ENCODE data around the gene PSMC3IP.
"Not testable (repeated sequence)": the region's sequence is repeated elsewhere in the genome, so short reads cannot be mapped to it uniquely, and the experiment has no call there.

Gene PSMC3IP

GRCh38 chr17:42577532-42578281 lies at the start of gene PSMC3IP:
Gene PSMC3IP, minus strand, starts transcription at chr17:42577729. Its CDS starts 43 bp downstream, at chr17:42577686.
- no peaks in the 10 kb centered on the region for H3K27me3 ChIP-seq (ENCODE audit: insufficient read depth, low read length)
- peaks cover 18% of the 10 kb centered on the region for H3K4me1 ChIP-seq (ENCODE audit: control insufficient read depth, insufficient read depth, low read length, unreplicated experiment)
- H3K27ac ChIP-seq (ENCODE audit: low read depth, low read length) = peak within 1 kb of the TSS; percentile 74
- H3K36me3 ChIP-seq (ENCODE audit: insufficient read depth, low read length) = peaks cover 22% of the 10 kb centered on the region
- H3K4me3 ChIP-seq (ENCODE audit: low read depth, low read length) = peak within 1 kb of the TSS; percentile 94
- peaks cover 39% of the 10 kb centered on the region for H3K79me2 ChIP-seq (ENCODE audit: control insufficient read depth, insufficient read depth, low read length, unreplicated experiment)
- H2AFZ ChIP-seq (ENCODE audit: low read length, unreplicated experiment) = no peak within 1 kb of the TSS

GRCh38 chr17:42623732-42624596 lies 46.4 kb upstream of the PSMC3IP start:
- H2AFZ ChIP-seq (ENCODE audit: low read length, unreplicated experiment) = no peak overlapping the region
- no peaks in the 10 kb centered on the region for H3K36me3 ChIP-seq (ENCODE audit: insufficient read depth, low read length)
- H3K27me3 ChIP-seq (ENCODE audit: insufficient read depth, low read length) = no peaks in the 10 kb centered on the region
- peaks cover 5% of the 10 kb centered on the region for H3K4me1 ChIP-seq (ENCODE audit: control insufficient read depth, insufficient read depth, low read length, unreplicated experiment)
- no peaks in the 10 kb centered on the region for H3K79me2 ChIP-seq (ENCODE audit: control insufficient read depth, insufficient read depth, low read length, unreplicated experiment)
- H3K4me3 ChIP-seq (ENCODE audit: low read depth, low read length) = no peak overlapping the region
- H3K27ac ChIP-seq (ENCODE audit: low read depth, low read length) = no peak overlapping the region

- H3K36me3 ChIP-seq (ENCODE audit: insufficient read depth, low read length) = no peaks in the 10 kb centered on the region
- H3K79me2 ChIP-seq (ENCODE audit: control insufficient read depth, insufficient read depth, low read length, unreplicated experiment) = no peaks in the 10 kb centered on the region
- H2AFZ ChIP-seq (ENCODE audit: low read length, unreplicated experiment) = no peak overlapping the region
- H3K27ac ChIP-seq (ENCODE audit: low read depth, low read length) = no peak overlapping the region
- no peak overlapping the region for H3K4me3 ChIP-seq (ENCODE audit: low read depth, low read length)
- no peaks in the 10 kb centered on the region for H3K27me3 ChIP-seq (ENCODE audit: insufficient read depth, low read length)
- peaks cover 5% of the 10 kb centered on the region for H3K4me1 ChIP-seq (ENCODE audit: control insufficient read depth, insufficient read depth, low read length, unreplicated experiment)
Observed at GRCh38 chr17:42623271-42623670, 45.7 kb upstream of the PSMC3IP start.

GRCh38 chr17:42621987-42622386 lies 44.5 kb upstream of the PSMC3IP start:
- H3K36me3 ChIP-seq (ENCODE audit: insufficient read depth, low read length); H3K4me1 ChIP-seq (ENCODE audit: control insufficient read depth, insufficient read depth, low read length, unreplicated experiment): not testable (repeated sequence)

GRCh38 chr17:42618442-42619150 lies 41.1 kb upstream of the PSMC3IP start:
- H3K79me2 ChIP-seq (ENCODE audit: control insufficient read depth, insufficient read depth, low read length, unreplicated experiment) = no peaks in the 10 kb centered on the region
- no peaks in the 10 kb centered on the region for H3K27me3 ChIP-seq (ENCODE audit: insufficient read depth, low read length)
- no peaks in the 10 kb centered on the region for H3K4me1 ChIP-seq (ENCODE audit: control insufficient read depth, insufficient read depth, low read length, unreplicated experiment)
- H2AFZ ChIP-seq (ENCODE audit: low read length, unreplicated experiment) = no peak overlapping the region
- peaks cover 4% of the 10 kb centered on the region; the same call in 1 of the 2 replicates for H3K36me3 ChIP-seq (ENCODE audit: insufficient read depth, low read length)
- no peak overlapping the region for H3K4me3 ChIP-seq (ENCODE audit: low read depth, low read length)
- H3K27ac ChIP-seq (ENCODE audit: low read depth, low read length) = no peak overlapping the region

More at GRCh38 chr17:42621987-42622386, 44.5 kb upstream of the PSMC3IP start:
- not testable (repeated sequence) for H3K79me2 ChIP-seq (ENCODE audit: control insufficient read depth, insufficient read depth, low read length, unreplicated experiment); H3K27me3 ChIP-seq (ENCODE audit: insufficient read depth, low read length); H2AFZ ChIP-seq (ENCODE audit: low read length, unreplicated experiment); H3K27ac ChIP-seq (ENCODE audit: low read depth, low read length); H3K4me3 ChIP-seq (ENCODE audit: low read depth, low read length)

- no peaks in the 10 kb centered on the region for H3K79me2 ChIP-seq (ENCODE audit: control insufficient read depth, insufficient read depth, low read length, unreplicated experiment)
- no peak overlapping the region for H2AFZ ChIP-seq (ENCODE audit: low read length, unreplicated experiment)
- no peak overlapping the region for H3K27ac ChIP-seq (ENCODE audit: low read depth, low read length)
- no peaks in the 10 kb centered on the region for H3K27me3 ChIP-seq (ENCODE audit: insufficient read depth, low read length)
- H3K4me1 ChIP-seq (ENCODE audit: control insufficient read depth, insufficient read depth, low read length, unreplicated experiment) = no peaks in the 10 kb centered on the region
- peaks cover 4% of the 10 kb centered on the region; the same call in 1 of the 2 replicates for H3K36me3 ChIP-seq (ENCODE audit: insufficient read depth, low read length)
- no peak overlapping the region for H3K4me3 ChIP-seq (ENCODE audit: low read depth, low read length)
Observed at GRCh38 chr17:42617956-42618431, 40.5 kb upstream of the PSMC3IP start.

- Histone ChIP-seq H3K79me2 (ENCODE audit: control insufficient read depth, insufficient read depth, low read length, unreplicated experiment) (peaks cover 16% of the 10 kb centered on the region), H3K27ac (ENCODE audit: low read depth, low read length) (no peak overlapping the region), H3K36me3 (ENCODE audit: insufficient read depth, low read length) (peaks cover 15% of the 10 kb centered on the region), H3K4me3 (ENCODE audit: low read depth, low read length) (no peak overlapping the region), H3K4me1 (ENCODE audit: control insufficient read depth, insufficient read depth, low read length, unreplicated experiment) (no peaks in the 10 kb centered on the region), H3K27me3 (ENCODE audit: insufficient read depth, low read length) (no peaks in the 10 kb centered on the region), H2AFZ (ENCODE audit: low read length, unreplicated experiment) (no peak overlapping the region)
Observed at GRCh38 chr17:42613699-42614295, 36.3 kb upstream of the PSMC3IP start.

GRCh38 chr17:42612013-42612412 lies 34.5 kb upstream of the PSMC3IP start:
- Histone ChIP-seq H3K36me3 (ENCODE audit: insufficient read depth, low read length) (peaks cover 15% of the 10 kb centered on the region), H3K27me3 (ENCODE audit: insufficient read depth, low read length) (no peaks in the 10 kb centered on the region), H3K4me1 (ENCODE audit: control insufficient read depth, insufficient read depth, low read length, unreplicated experiment) (peaks cover 3% of the 10 kb centered on the region), H3K4me3 (ENCODE audit: low read depth, low read length) (no peak overlapping the region), H3K27ac (ENCODE audit: low read depth, low read length) (no peak overlapping the region), H3K79me2 (ENCODE audit: control insufficient read depth, insufficient read depth, low read length, unreplicated experiment) (peaks cover 32% of the 10 kb centered on the region), H2AFZ (ENCODE audit: low read length, unreplicated experiment) (no peak overlapping the region)

GRCh38 chr17:42609814-42610801 lies 32.6 kb upstream of the PSMC3IP start:
- peak overlapping the region; percentile 98 for H3K4me3 ChIP-seq (ENCODE audit: low read depth, low read length)
- not testable (repeated sequence) for H3K27me3 ChIP-seq (ENCODE audit: insufficient read depth, low read length); H3K4me1 ChIP-seq (ENCODE audit: control insufficient read depth, insufficient read depth, low read length, unreplicated experiment)
- peaks cover 49% of the 10 kb centered on the region for H3K79me2 ChIP-seq (ENCODE audit: control insufficient read depth, insufficient read depth, low read length, unreplicated experiment)
- H3K36me3 ChIP-seq (ENCODE audit: insufficient read depth, low read length) = peaks cover 11% of the 10 kb centered on the region
- peak overlapping the region; percentile 20 for H2AFZ ChIP-seq (ENCODE audit: low read length, unreplicated experiment)
- H3K27ac ChIP-seq (ENCODE audit: low read depth, low read length) = peak overlapping the region; percentile 63

Measured in ACC112 (cell line).